Endothelial cell of umbilical vein (primary cell): ENCODE measurements around the gene ROPN1L.

Experiments
- CTCF ChIP-seq, 2 donors: IDR thresholded peaks; 1 replicate in 1 of 2; 2 replicates in 1 of 2; pipeline ENCODE4 v1.5.1; 2011; ENCODE audit warnings: low read length in 2 of 2, mild to moderate bottlenecking in 2 of 2, moderate library complexity in 2 of 2, control low read depth in 1 of 2, inconsistent platforms in 1 of 2, low read depth in 1 of 2; ENCODE audit not compliant: insufficient read depth in 1 of 2; ENCODE audit errors: extremely low read depth in 1 of 2
- EZH2 ChIP-seq: IDR thresholded peaks from 2 replicates; pipeline ENCODE4 v1.6.1; 2012; ENCODE audit warnings: borderline replicate concordance, low read depth, mild to moderate bottlenecking, moderate library complexity, low read length, inconsistent platforms; ENCODE audit not compliant: severe bottlenecking
- FOS ChIP-seq: IDR thresholded peaks from 2 replicates; pipeline ENCODE4 v1.6.1; 2011; ENCODE audit warnings: mild to moderate bottlenecking, low read length, moderate library complexity, borderline replicate concordance; ENCODE audit not compliant: insufficient read depth
- POLR2A ChIP-seq: IDR thresholded peaks from 2 replicates; pipeline ENCODE4 v1.6.1; 2012; ENCODE audit warnings: low read depth, mild to moderate bottlenecking, control low read depth, low read length

- TF ChIP-seq CTCF (IDR thresholded peaks at IDR 0.05; ENCODE audit: extremely low read depth in 1 of 2, insufficient read depth in 1 of 2, low read depth in 1 of 2, low read length in 2 of 2) (no peak), POLR2A (no peak), FOS (no peak), EZH2 (no peak)
Observed at GRCh38 chr5:10464173-10464572, 22.5 kb downstream of the ROPN1L start.
